Effector CD8-positive, alpha-beta T cell (primary cell): ENCODE results near the gene PDE3A.
"Not testable (repeated sequence)": the region's sequence is repeated elsewhere in the genome, so short reads cannot be mapped to it uniquely, and the experiment has no call there.

Source experiments
- DNase-seq: peaks from one replicate; lab custom pipeline; 2025; lab: John Stamatoyannopoulos, UW
- total RNA-seq, 4 experiments: gene quantifications; one replicate each; lab custom pipeline; 2026; lab: John Stamatoyannopoulos, UW

Gene PDE3A
- 0 to 0.36 (median 0.18) reads per million in 4 experiments for total RNA-seq

DNA sequence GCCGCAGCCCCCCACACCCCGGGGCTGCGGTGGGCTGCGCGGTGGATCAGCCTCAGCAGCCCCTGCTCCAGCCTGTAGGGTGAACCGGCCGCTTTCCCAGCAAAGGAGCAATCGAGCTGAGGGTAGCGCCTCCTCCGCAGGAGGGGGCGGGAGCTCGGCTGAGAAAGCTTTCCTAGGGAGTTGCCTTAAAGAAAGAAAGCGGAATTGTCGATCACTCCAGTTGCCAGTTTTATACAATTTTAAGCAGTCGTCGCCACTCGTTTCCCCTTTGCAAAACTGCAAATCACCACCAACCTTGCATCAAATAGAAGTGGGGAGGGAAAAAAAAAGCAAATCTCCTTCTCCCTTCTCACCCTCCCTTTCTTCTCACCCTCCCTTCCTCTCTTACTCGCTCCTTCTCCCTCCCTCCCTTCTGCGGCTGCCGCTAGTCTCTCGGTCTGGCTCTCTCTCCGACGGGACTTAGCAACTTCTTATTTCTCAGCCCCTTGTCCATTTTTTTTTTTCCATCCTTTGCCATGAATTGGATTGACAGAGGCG is at the start of gene PDE3A:
Gene PDE3A (plus strand): TSS at position 424 of the 537 bp plus-strand sequence. CDS start 748 bp downstream, outside the sequence.
- no peak for DNase-seq

- DNase-seq: no peak
Observed at GRCh38 chr12:20319366-20319765, 49.0 kb upstream of the PDE3A start.

GRCh38 chr12:20320552-20320951 is 47.8 kb upstream of the PDE3A start:
- DNase-seq: no peak

- not testable (repeated sequence) for DNase-seq
Observed at GRCh38 chr12:20330826-20331505, 37.4 kb upstream of the PDE3A start.

GRCh38 chr12:20339060-20339459 is 29.3 kb upstream of the PDE3A start:
- no peak for DNase-seq

DNA sequence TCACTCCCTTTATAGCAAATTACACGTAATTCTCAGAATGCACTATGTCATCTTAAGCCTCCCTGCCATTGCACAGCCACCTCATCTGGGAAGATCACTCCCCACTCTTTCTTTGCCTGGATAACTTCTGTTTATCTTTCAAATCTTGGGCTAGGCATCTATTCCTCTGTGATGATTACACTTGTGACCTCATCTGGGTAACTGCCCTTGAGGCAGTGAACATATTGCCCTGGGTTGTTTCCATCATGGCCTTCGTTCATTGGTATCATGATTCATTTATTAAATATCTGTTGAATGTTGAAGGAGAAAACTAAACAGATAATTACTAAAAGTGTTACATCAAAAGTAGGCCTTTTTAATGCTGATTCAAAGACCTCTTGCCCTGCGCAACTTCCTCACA is 26.2 kb upstream of the PDE3A start:
- DNase-seq: no peak

DNA sequence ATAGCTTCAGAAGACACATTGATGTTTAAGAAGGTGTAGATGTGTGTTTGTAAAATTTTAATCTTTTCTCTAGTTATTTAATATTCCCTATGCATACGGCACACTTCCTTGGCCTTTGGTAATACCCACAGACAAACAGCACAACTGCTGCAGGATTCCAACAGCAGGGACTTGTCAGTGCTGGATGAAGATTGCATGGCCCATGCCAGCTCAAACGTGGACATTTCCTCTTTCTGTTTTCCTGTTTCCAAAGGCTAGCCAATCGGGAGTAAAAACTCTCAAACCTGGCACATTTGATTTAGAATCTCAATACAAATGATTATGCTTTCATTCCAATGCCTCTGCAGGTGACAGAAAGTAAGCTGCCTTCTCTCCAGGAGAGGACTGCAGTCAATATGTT is 22.5 kb upstream of the PDE3A start:
- no peak for DNase-seq

DNA sequence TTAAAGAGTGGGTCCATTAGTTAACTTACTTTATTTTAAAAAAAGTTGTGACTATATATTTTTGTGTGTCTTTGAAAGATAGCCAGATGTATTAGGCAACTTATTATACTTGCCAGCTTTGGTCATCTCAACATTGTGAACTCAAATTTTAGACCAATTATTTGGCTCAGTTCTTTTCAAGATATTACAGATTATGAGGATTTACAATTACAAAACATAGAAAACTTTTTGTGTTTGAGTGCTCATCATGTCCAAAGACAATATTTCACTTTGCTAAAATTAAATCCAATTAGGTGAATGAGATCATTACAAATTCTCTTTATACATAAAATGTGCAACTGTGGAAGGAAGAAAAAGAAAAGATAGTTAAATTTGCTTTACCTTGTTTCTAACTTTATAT is 18.3 kb upstream of the PDE3A start:
- no peak for DNase-seq

GRCh38 chr12:20350495-20350894 is 17.8 kb upstream of the PDE3A start:
- no peak for DNase-seq

- DNase-seq: no peak
Observed at GRCh38 chr12:20351406-20351805, 16.9 kb upstream of the PDE3A start.

DNA sequence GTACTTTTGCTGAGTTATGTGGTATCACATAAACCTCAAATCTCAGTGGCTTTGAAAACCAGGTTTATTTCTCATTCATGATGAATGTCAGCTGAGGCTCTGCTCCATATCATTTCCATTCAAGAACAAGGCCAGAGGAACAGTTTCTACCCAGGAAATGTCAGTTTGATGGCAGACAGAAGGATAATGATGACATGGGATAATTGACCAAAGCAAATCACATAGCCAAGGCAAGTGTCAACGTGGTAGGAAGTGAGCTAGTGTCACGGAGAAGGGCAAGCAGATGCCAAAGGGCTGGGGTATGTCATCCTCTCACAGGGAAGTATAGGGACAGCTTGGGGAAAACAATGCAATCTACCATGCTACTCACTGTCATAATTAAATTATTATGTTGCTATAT is 12.3 kb upstream of the PDE3A start:
- no peak for DNase-seq

DNA sequence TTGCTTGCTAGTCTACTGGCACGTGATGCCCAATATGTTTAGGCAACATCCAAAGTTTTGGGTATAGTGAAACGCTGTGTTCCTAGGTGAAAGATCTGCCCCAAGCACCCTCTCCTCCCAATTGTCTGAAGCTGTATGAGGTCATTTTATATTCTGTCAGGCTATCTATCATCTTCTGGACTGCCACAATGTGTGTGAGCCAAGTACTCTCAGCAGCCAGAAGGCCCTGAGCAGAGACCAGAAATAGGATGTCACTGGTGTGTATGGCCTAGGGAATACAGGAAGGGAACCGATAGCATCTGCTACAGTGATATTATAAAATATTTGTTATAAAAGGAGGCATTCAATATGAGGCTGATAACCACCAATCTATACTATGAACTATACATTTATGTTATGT is 7.9 kb upstream of the PDE3A start:
- DNase-seq: no peak

GRCh38 chr12:20361416-20361815 is 6.9 kb upstream of the PDE3A start:
- no peak for DNase-seq

DNA sequence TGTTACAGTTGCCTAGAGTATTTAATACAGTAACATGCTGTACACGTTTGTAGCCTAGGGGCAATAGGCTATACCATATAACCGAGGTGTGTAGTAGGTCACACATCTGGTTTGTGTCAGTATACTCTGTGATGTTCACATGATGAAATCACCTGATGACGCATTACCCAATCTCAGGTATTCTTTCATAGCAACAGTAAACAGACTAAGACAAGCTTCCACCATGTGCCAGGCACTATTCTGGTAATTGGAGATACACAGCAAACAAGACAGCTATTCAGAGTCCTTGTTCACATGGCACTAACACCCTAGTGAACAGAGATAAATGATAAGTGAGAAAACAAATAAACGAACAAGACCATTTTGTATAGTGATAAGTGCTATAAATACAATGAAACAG is 3.8 kb upstream of the PDE3A start:
- no peak for DNase-seq

DNA sequence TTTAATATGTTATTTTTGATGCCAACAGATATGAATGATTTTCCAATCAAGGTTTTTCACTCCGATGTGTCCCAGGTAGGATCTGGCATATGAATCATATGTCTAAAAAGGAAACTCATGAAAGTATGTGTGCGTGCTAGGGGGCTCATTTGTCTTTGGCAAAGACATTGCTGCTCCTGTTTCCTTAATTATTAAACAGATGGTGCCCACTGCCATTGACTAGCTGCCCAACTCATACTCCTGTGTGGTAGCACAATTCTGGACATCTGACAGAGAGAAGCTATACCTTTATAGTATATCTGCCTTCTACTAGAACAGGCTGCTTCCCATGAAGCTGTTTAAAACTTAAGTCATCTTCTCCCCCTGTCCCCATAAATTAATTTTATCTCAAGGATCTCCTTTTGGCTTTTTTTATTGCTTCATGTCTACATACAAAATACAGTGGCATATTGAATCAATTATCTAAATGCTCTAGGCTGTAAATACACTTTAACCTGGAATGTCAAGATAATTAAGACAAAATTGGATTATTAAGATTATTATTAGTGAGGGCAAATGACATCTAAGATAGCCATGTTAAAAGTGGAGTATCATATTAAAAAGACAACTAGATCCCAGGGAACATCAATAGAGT is 1.4 kb upstream of the PDE3A start:
- DNase-seq: no peak

DNA sequence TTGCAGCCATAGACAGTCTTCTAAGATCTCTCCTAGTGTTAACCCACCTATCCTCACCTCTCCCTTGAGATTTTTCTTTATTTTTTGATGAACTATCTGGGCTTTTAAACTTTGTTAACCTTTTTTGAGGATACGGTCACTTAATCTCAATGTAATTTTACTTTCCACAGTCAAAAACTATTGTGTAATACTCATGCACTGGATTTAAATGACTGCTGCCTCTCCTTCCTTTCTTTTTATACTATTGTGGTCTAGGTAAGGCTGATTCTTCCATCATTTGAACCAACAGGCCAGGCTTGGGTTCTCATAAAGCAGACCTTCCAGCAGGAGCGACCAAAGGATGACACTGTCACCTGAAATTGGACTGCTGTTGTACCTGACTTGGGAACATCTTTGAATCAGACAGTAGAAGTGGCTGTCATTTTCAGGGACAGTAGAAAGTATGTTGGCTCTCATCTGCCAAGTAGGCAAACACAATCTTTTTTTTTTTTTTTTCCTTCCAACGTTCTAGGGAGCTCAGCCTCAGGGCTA is 689 bp upstream of the PDE3A start:
- no peak for DNase-seq

- DNase-seq: no peak
Observed at GRCh38 chr12:20368651-20369304, 441 bp downstream of the PDE3A start.

- DNase-seq: no peak
Observed at GRCh38 chr12:20369305-20370013, 1.1 kb downstream of the PDE3A start.

- no peak for DNase-seq
Observed at GRCh38 chr12:20370014-20370386, 1.7 kb downstream of the PDE3A start.

GRCh38 chr12:20370866-20371519 is 2.7 kb downstream of the PDE3A start:
- no peak for DNase-seq

DNA sequence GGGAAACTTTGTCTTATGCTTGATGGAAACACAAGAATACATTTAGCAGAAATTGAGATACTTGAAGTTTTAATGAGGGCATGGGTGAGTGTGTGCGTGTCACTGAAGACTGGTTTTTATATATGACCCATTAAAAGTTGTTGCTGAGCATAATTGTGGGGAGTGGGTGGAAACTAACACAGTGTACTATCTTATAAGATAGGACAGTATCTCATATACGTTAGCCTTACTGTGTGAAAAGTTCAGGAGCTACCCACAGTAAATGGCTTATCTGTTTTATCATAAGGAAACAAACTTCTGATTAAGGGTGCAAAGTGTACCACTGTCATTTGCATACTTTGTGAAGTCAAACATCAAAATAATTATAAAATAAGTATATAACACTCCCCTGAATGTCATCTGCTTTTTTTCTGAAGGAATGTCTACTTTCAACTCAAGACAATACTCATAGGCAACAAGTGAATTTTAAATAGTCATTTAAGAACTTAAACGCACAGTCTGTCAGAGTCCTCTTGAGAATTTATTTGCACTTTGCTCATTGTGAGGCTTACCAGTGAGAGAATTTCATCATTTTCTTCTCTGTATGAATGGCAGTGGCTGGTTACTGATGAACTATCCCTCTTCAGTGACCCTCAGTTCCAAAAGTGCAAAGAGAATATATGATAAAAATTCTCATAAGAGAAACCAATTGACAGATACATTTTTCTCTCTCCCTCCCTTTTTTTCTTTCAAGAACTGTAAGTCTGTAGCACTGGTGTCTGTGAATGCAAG is 4.2 kb downstream of the PDE3A start:
- DNase-seq: no peak
